GM12891 (cell line): ENCODE results near the gene NTHL1. TPM values are rescaled to one million over a fixed set of nuclear protein-coding genes. Genes with fewer than 3 reads are reported as not detected.

Experiments
- DNase-seq: peaks from one replicate; pipeline ENCODE4 v3.0.0; 2011; ENCODE audit warnings: low spot score; ENCODE audit not compliant: insufficient read length
- FAIRE-seq: peaks from 2 replicates; lab custom pipeline; 2011; peaks lifted over from hg19 to GRCh38; lab: Jason Lieb, UNC
- PAX5 ChIP-seq: IDR thresholded peaks from 2 replicates; pipeline ENCODE4 v1.6.1; 2011; ENCODE audit warnings: low read length, moderate library complexity, mild to moderate bottlenecking; ENCODE audit not compliant: insufficient read depth, severe bottlenecking
- POLR2A ChIP-seq: IDR thresholded peaks from 2 replicates; pipeline ENCODE4 v1.6.1; 2011; ENCODE audit warnings: low read depth, low read length, control low read depth
- POLR2AphosphoS5 ChIP-seq: IDR thresholded peaks from 2 replicates; pipeline ENCODE4 v1.6.1; 2011; ENCODE audit warnings: low read depth, low read length, control low read depth
- POU2F2 ChIP-seq: IDR thresholded peaks from 2 replicates; pipeline ENCODE4 v1.6.1; 2011; ENCODE audit warnings: low read depth, mild to moderate bottlenecking, control low read depth, low read length, moderate library complexity
- SPI1 ChIP-seq: IDR thresholded peaks from 2 replicates; pipeline ENCODE4 v1.6.1; 2011; ENCODE audit warnings: low read depth, low read length, control low read depth
- TAF1 ChIP-seq: IDR thresholded peaks from 2 replicates; pipeline ENCODE4 v1.6.1; 2011; ENCODE audit warnings: low read depth, low read length, control low read depth
- polyA plus RNA-seq: library from polyadenylated mRNA; unstranded; fragments of >200 nt; gene quantifications from one replicate; pipeline ENCODE4 v1.2.1, GENCODE V29; 2012; ENCODE audit warnings: low read depth, missing spikeins, inconsistent platforms; ENCODE audit not compliant: missing spikeins

Gene NTHL1
- 15.1 TPM for polyA plus RNA-seq

DNA sequence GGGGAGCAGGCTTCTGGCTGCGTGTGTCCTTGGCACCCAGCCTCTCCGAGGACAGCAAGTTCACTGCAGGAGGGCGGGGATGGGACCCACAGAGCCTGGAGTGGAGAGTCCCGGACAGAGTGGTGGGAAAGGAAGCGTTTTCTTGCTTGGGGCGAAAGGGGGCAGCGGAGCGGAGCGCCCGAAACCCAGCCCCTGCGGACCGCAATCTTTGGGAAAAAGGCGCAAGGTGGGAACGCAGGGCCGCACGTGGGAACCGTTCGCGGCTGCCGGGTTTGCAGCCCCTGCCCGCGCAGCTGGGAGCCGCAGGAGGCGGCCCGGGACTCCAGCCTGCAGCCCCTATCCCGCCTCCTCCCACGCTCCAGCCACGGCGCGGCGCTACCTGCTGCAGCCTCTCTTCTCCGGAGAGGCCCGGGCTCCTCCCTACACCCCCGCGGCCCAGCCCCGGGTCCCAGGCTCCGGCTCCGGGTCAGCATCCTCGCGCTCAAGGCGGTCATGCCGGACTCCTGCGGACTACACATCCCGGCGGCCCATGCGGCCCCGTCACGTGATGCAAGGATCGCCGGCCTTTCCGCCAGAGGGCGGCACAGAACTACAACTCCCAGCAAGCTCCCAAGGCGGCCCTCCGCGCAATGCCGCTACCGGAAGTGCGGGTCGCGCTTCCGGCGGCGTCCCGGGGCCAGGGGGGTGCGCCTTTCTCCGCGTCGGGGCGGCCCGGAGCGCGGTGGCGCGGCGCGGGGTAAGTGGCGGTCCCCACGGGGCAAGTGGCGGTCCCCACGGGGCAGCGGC is at the start of gene NTHL1, which contains the start of gene TSC2:
Gene NTHL1, minus strand, starts transcription at position 505 of the 786 bp plus-strand sequence. Its CDS starts 11 bp downstream, at position 494.
Gene TSC2, plus strand, starts transcription at position 656 of the 786 bp plus-strand sequence. CDS start 631 bp downstream, outside the sequence.
- TF ChIP-seq PAX5 (peak; percentile 55), TAF1 (no peak), POLR2AphosphoS5 (no peak), SPI1 (no peak), POU2F2 (no peak), POLR2A (0 out of 2 replicates have a peak, but pooled peaks have one; percentile 35)
- DNase-seq (peak; percentile 100), FAIRE-seq (peak; percentile 98)

DNA sequence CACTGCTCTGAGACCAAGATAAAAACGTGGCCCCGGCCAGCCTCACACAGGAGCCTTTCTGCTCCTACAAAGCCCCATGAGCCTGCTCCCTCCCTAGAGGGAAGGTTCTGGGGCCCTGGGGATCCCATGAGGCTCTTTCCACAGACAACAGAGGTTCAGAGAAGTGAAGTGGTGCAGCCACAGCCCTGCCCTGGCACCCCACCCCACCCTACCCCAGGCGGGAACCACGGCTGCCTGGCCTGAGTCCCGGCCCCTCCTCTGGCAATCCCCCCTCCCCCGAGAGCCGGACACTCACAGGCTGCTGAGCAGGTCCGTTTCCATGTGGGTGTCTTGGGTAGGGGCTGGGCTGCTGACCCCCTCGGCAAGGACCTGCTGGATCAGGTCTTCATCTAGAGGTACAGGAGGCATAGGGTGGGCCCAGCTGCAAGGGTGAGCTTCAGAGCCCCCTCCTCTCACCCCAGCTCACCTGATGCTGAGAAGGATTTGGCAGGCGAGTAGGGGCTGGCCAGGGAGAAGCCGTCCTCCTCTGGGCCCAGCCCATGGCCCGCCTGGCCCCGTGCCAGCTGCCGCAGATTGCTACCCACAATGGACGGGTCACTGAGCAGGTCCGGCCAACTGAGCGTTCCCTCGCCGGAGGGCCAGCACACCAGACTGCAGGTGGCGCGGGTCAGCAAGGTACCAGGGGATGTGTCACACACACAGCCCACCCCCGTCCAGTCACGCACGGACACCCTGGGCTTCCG is 49.4 kb upstream of the NTHL1 start:
- FAIRE-seq (no peak), DNase-seq (no peak)
- TF ChIP-seq POLR2A (no peak), POU2F2 (no peak), PAX5 (no peak), TAF1 (no peak), POLR2AphosphoS5 (no peak)

DNA sequence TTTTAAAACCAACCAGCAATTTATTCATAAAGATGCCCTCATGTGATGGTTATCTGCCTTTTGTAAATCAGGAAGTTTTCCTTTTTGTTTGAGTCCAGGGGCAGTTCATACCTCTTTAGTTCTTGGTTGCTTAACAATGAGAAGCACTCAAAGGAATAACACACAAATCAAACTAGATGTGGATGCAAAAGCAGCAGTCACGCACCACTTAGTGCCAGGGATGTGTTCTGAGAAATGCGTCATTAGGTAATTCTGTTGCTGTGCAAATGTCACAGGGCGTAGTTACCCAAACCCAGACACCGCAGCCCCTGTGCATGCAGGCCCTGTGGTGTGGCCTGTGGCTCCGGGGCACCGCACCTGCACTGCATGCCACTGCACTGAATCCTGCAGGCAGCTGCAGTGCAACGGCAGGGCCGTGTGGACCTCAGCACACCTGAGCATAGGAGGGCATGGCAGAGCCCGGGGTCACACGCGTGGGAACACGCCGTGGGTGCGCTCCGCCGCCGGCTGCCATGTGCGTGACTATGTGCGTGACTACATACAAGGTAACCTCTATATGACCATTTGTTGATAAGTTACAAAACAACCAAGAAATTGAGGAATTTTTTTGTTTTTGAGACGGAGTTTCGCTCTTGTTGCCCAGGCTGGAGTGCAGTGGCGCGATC is 48.4 kb upstream of the NTHL1 start:
- FAIRE-seq = no peak
- no peak for TF ChIP-seq POLR2A
- no peak for TF ChIP-seq PAX5
- no peak for TF ChIP-seq SPI1
- TF ChIP-seq POLR2AphosphoS5 = no peak
- no peak for TF ChIP-seq TAF1
- TF ChIP-seq POU2F2 = no peak
- DNase-seq = no peak

DNA sequence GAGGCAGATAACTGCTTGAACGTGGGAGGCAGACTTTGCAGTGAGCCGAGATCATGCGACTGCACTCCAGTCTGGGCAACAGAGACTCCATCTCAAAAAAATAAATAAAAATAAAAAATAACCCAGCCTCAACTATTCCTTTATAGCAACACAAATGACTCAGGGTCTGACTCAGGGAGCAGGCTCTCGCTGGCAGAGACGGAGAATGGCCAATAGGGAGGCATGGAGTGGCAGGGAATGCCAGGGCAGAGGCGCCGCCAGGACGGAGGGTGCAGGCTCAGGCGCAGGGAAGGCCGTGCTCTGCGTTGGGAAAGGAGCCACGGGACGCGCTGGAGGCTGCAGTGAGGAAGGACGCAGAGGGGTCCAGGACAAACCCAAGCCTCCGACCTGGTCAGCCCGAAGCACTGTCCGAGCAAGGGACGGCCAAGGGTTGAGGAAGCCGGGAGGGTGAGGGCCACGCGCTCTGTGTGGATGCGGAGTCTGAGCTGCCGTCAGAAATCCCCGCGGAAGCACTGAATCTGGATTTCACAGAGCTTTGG is 47.8 kb upstream of the NTHL1 start:
- TF ChIP-seq PAX5 = no peak
- no peak for TF ChIP-seq POU2F2
- TF ChIP-seq POLR2AphosphoS5 = no peak
- TF ChIP-seq POLR2A = no peak
- no peak for TF ChIP-seq TAF1
- no peak for TF ChIP-seq SPI1
- FAIRE-seq (no peak), DNase-seq (no peak)

DNA sequence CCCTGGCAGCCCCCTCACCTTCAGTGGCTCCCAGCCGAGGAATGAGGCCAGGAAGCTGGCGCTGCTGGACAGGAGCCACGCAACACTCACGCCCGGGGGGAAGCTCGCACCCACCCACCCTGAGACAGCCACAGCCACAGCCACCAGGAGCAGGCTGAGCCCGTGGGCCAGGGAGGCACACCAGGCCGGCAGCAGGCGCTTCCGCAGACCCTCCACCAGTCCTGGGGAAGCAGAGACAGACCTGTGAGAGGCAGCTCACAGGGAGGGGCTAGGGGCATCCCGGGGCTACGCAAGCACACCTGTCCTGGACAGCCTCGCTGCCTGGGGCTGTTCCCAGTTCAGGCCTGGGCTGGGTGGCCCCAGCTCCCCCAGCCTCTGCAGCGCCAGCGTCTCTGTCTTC is 46.2 kb upstream of the NTHL1 start:
- TF ChIP-seq TAF1 = no peak
- TF ChIP-seq POLR2A = no peak
- TF ChIP-seq SPI1 = no peak
- TF ChIP-seq POLR2AphosphoS5 = no peak
- TF ChIP-seq POU2F2 = no peak
- TF ChIP-seq PAX5 = no peak
- FAIRE-seq = no peak
- DNase-seq = no peak

DNA sequence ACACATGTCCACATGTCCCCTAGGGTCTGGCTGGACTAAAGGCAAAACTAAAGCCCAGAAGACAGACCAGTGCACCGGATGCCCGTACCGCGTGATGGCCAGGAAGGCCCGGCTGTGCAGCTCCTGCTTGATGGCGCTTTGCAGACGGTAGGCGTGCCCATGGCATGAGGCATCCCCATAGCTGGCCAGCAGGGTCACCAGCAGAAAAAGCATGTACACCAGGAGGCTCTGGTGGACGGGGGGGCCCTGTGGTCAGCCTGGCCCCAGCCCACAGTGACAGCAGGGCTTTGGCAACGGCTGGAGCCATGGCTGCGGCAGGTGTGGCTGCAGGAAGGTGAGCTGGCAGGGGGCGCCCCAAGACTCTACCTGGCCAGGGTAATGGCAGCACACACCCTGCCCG is 45.2 kb upstream of the NTHL1 start:
- DNase-seq (no peak), FAIRE-seq (no peak)
- TF ChIP-seq POLR2AphosphoS5 (no peak), POU2F2 (no peak), SPI1 (no peak), TAF1 (no peak), POLR2A (no peak), PAX5 (no peak)

DNA sequence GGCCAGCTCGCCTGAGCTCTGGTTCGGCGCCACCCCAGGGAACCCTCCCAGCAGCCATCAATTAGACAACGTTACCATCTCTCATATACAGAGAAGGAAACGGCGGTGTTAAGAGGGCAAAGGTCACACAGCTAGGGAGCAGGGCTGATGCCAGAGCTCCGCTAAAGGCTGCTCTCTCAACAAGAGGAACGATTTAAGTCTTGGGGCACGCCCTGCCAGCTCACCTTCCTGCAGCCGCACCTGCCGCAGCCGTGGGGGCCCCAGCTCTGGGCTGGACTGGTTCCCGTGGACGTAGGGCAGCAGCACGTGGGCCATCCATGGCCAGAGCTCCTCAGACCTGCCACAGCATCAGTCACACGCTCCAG is 44.6 kb upstream of the NTHL1 start:
- TF ChIP-seq POLR2AphosphoS5 = no peak
- no peak for TF ChIP-seq SPI1
- TF ChIP-seq POU2F2 = no peak
- FAIRE-seq = no peak
- no peak for DNase-seq

DNA sequence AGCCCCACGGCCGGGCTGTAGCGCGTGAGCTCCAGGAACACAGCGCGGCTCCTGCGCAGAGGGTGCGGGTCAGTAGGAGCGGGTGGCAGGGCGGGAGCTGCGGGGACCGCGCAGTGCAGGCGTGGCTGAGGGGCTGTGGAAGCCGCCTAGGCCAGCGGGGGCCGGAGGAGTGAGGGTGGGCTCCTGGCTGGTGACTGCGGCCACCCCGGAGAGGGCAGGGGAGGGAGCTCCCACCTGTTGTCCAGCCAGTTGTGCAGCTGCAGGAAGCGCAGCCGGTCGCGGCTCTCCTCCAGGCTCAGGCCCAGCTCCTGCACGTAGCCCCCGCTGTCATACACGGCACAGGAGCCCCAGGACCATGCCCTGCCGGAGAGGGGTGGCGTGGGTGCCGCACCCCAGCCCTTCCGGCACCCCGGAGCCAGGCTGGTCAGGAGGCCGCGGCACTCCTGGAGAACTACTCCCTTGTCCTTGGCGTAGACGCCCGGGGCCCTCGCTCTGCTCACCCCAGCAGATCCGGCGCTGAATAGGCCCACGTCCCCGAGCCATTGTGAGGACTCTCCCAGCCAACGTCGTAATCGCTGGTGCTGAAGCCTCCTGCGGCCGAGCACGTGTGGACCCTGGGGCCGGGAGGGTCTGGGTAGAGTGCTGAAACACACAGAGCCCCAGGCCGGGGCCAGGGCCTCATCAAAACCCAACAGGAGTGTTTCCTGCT is 44.1 kb upstream of the NTHL1 start:
- TF ChIP-seq PAX5 = no peak
- no peak for TF ChIP-seq SPI1
- no peak for TF ChIP-seq POU2F2
- DNase-seq (no peak), FAIRE-seq (no peak)
